Endothelial cell of umbilical vein (primary cell): ENCODE measurements around the gene MATN1. TPM values are rescaled to one million over a fixed set of nuclear protein-coding genes. Genes with fewer than 3 reads are reported as not detected.

Experiments
- BruUV-seq: library from RNA; stranded (reverse); fragments of 400-500 nt; replicated peaks from 2 replicates; lab custom pipeline; 2021; lab: Mats Ljungman, UMichigan
- CTCF ChIA-PET: fragments of 300-600, 350-600 bp; sonication (Branson Sonifier 250); formaldehyde crosslinking; loops from one replicate; lab custom pipeline; 2021; ENCODE audit warnings: antibody characterized with exemption, inconsistent platforms; lab: Charles Lee
- POLR2A ChIA-PET: fragments of 300-600, 350-600 bp; sonication (Branson Sonifier 250); formaldehyde crosslinking; loops from one replicate; lab custom pipeline; 2021; ENCODE audit warnings: antibody characterized with exemption, inconsistent platforms; lab: Charles Lee
- DNase-seq: peaks from one replicate; pipeline ENCODE4 v3.0.0-alpha.2; 2011; ENCODE audit warnings: low read depth, low spot score
- FAIRE-seq: peaks from 2 replicates; lab custom pipeline; 2011; peaks lifted over from hg19 to GRCh38; lab: Jason Lieb, UNC
- H2AFZ ChIP-seq: 2 replicates; pipeline ENCODE4 v1.6.0; 2012; ENCODE audit warnings: low read depth, low read length, control low read depth, inconsistent platforms
- H3K27ac ChIP-seq: 2 replicates; pipeline ENCODE4 v1.5.1; 2011; ENCODE audit warnings: low read depth, mild to moderate bottlenecking, control low read depth, low read length, moderate library complexity; ENCODE audit not compliant: insufficient read depth
- H3K27me3 ChIP-seq, 2 experiments: 2 replicates each; pipeline versions ENCODE4 v1.6.0 to v1.6.1; 2011; ENCODE audit warnings: low read length in 2 of 2, mixed read lengths in 1 of 2; ENCODE audit not compliant: control insufficient read depth in 2 of 2, insufficient read depth in 2 of 2
- H3K36me3 ChIP-seq, 2 experiments: 2 replicates in 1 of 2; 3 replicates in 1 of 2; pipeline ENCODE4 v1.5.1; 2011; ENCODE audit warnings: low read length in 2 of 2, mild to moderate bottlenecking in 1 of 2, moderate library complexity in 1 of 2; ENCODE audit not compliant: control insufficient read depth in 2 of 2, insufficient read depth in 2 of 2; ENCODE audit errors: extremely low read depth in 1 of 2
- H3K4me1 ChIP-seq: 3 replicates; pipeline ENCODE4 v1.5.1; 2011; ENCODE audit warnings: mild to moderate bottlenecking, low read length; ENCODE audit not compliant: control insufficient read depth, insufficient read depth; ENCODE audit errors: extremely low read depth
- H3K4me2 ChIP-seq: 2 replicates; pipeline ENCODE4 v1.6.1; 2011; ENCODE audit warnings: low read length, control low read depth, mixed read lengths; ENCODE audit not compliant: insufficient read depth
- H3K4me3 ChIP-seq, 3 experiments: fragments of 200-600 bp in 1 of 3; sonication (generic), shearing (Covaris generic) in 1 of 3; replicated peaks in 1 of 3; 2 replicates each; pipeline ENCODE4 v1.5.1; 2011 to 2016; ENCODE audit warnings: control low read depth in 3 of 3, low read length in 3 of 3, mild to moderate bottlenecking in 2 of 3, inconsistent platforms in 1 of 3, low read depth in 1 of 3, moderate library complexity in 1 of 3; ENCODE audit not compliant: insufficient read depth in 1 of 3
- H3K79me2 ChIP-seq: 2 replicates; pipeline ENCODE4 v1.6.0; 2012; ENCODE audit warnings: low read length, inconsistent platforms; ENCODE audit not compliant: control insufficient read depth, insufficient read depth
- H3K9ac ChIP-seq: replicated peaks from 2 replicates; pipeline ENCODE3; 2011; ENCODE audit warnings: low read length, control low read depth; ENCODE audit not compliant: insufficient read depth; ENCODE audit errors: extremely low read depth
- H3K9me1 ChIP-seq: replicated peaks from 3 replicates; pipeline ENCODE4 v1.6.0; 2011; ENCODE audit warnings: mild to moderate bottlenecking, low read length; ENCODE audit not compliant: control insufficient read depth, insufficient read depth; ENCODE audit errors: extremely low read depth
- H3K9me3 ChIP-seq: replicated peaks from 2 replicates; pipeline ENCODE4 v1.5.1; 2012; ENCODE audit warnings: low read length, inconsistent platforms; ENCODE audit not compliant: control insufficient read depth, insufficient read depth
- H4K20me1 ChIP-seq: replicated peaks from 2 replicates; pipeline ENCODE3; 2011; ENCODE audit warnings: mild to moderate bottlenecking, low read length; ENCODE audit not compliant: control insufficient read depth, insufficient read depth; ENCODE audit errors: extremely low read depth
- EZH2 ChIP-seq: IDR thresholded peaks from 2 replicates; pipeline ENCODE4 v1.6.1; 2012; ENCODE audit warnings: borderline replicate concordance, low read depth, mild to moderate bottlenecking, moderate library complexity, low read length, inconsistent platforms; ENCODE audit not compliant: severe bottlenecking
- FOS ChIP-seq: IDR thresholded peaks from 2 replicates; pipeline ENCODE4 v1.6.1; 2011; ENCODE audit warnings: mild to moderate bottlenecking, low read length, moderate library complexity, borderline replicate concordance; ENCODE audit not compliant: insufficient read depth
- GATA2 ChIP-seq: IDR thresholded peaks from 2 replicates; pipeline ENCODE4 v1.7.0; 2011; ENCODE audit warnings: low read depth, mild to moderate bottlenecking, moderate library complexity, mixed read lengths, low read length; ENCODE audit not compliant: insufficient read length, insufficient read depth
- JUN ChIP-seq: IDR thresholded peaks from 2 replicates; pipeline ENCODE4 v1.6.1; 2011; ENCODE audit warnings: borderline replicate concordance, low read depth; ENCODE audit not compliant: insufficient read length, insufficient read depth
- MAX ChIP-seq: IDR thresholded peaks from 2 replicates; pipeline ENCODE4 v1.6.1; 2011; ENCODE audit not compliant: insufficient read depth, insufficient read length
- MYC ChIP-seq: IDR thresholded peaks from one replicate; pipeline ENCODE4 v1.6.1; 2011; ENCODE audit warnings: mild to moderate bottlenecking, low read depth, low read length
- POLR2A ChIP-seq: IDR thresholded peaks from 2 replicates; pipeline ENCODE4 v1.6.1; 2012; ENCODE audit warnings: low read depth, mild to moderate bottlenecking, control low read depth, low read length
- POLR2AphosphoS5 ChIP-seq: IDR thresholded peaks from 2 replicates; pipeline ENCODE4 v1.6.1; 2012; ENCODE audit warnings: low read depth, mild to moderate bottlenecking, control low read depth, low read length, moderate library complexity; ENCODE audit not compliant: insufficient read depth
- dilution Hi-C: fragments of 300-500 bp; cut with MboI; formaldehyde crosslinking; loops from one replicate; pipeline ENCODE4 v1.15.0; 2019; ENCODE audit warnings: low sequenced_read_pairs; ENCODE audit not compliant: extremely low pct_ligation_motif_present
- intact Hi-C: fragments of 100-400 bp; cut with micrococcal nuclease; formaldehyde crosslinking; loops from one replicate; pipeline ENCODE4 v1.10.0; 2022
- polyA plus RNA-seq, 4 experiments: library from polyadenylated mRNA; depleted of rRNA in 3 of 4; stranded (reverse) in 3 of 4; unstranded in 1 of 4; fragments of >200 nt; gene quantifications; 2 replicates each; pipeline versions ENCODE4 v1.2.1 to v1.2.3, GENCODE V29; 2011 to 2012; ENCODE audit warnings: missing spikeins in 1 of 4
- total RNA-seq: library from RNA; stranded (reverse); gene quantifications from 2 replicates; pipeline ENCODE4 v1.2.3, GENCODE V29; 2021
- TF ChIP-seq, protein P1 (sequence below), 2 donors: IDR thresholded peaks; 1 replicate in 1 of 2; 2 replicates in 1 of 2; pipeline ENCODE4 v1.5.1; 2011; ENCODE audit warnings: low read length in 2 of 2, mild to moderate bottlenecking in 2 of 2, moderate library complexity in 2 of 2, control low read depth in 1 of 2, inconsistent platforms in 1 of 2, low read depth in 1 of 2; ENCODE audit not compliant: insufficient read depth in 1 of 2; ENCODE audit errors: extremely low read depth in 1 of 2

MATN1 gene
- total and polyA plus RNA-seq, 2 donors (not counting 3 experiments of a cell fraction or from before 2014, with no cell fraction given) = 0.29 to 0.36 TPM

DNA sequence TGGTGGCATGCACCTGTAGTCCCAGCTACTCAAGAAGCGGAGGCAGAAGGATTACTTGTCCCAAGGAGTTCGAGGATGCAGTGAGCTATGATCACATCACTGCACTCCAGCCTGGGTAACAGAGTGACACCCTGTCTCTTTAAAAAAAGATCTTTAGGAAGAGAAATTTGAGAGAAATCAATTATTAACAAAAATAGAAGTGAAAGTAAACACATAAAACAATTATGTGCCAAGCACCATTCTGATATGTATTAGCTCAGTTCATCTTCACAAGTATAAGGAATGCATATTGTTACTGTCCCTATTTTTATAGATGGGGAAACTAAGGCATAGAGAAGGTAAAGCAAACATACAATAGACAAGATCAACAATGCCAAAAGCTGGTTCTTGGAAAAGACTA lies 48.1 kb downstream of the MATN1 start:
- no peak overlapping the region for H3K4me3 ChIP-seq
- no peaks in the 10 kb centered on the region for H3K9me3 ChIP-seq
- no peak overlapping the region for H3K27ac ChIP-seq
- no peak overlapping the region for H2AFZ ChIP-seq
- TF ChIP-seq, protein P1, sequence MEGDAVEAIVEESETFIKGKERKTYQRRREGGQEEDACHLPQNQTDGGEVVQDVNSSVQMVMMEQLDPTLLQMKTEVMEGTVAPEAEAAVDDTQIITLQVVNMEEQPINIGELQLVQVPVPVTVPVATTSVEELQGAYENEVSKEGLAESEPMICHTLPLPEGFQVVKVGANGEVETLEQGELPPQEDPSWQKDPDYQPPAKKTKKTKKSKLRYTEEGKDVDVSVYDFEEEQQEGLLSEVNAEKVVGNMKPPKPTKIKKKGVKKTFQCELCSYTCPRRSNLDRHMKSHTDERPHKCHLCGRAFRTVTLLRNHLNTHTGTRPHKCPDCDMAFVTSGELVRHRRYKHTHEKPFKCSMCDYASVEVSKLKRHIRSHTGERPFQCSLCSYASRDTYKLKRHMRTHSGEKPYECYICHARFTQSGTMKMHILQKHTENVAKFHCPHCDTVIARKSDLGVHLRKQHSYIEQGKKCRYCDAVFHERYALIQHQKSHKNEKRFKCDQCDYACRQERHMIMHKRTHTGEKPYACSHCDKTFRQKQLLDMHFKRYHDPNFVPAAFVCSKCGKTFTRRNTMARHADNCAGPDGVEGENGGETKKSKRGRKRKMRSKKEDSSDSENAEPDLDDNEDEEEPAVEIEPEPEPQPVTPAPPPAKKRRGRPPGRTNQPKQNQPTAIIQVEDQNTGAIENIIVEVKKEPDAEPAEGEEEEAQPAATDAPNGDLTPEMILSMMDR (IDR thresholded peaks at IDR 0.05; ENCODE audit: extremely low read depth in 1 of 2, insufficient read depth in 1 of 2, low read depth in 1 of 2, low read length in 2 of 2) = no peak
- TF ChIP-seq POLR2AphosphoS5 (no peak), MYC (no peak), MAX (no peak), POLR2A (no peak), GATA2 (no peak), EZH2 (no peak), JUN (no peak), FOS (no peak)
- no TSS peak for BruUV-seq
- H3K4me1 ChIP-seq = no peaks in the 10 kb centered on the region
- POLR2A ChIA-PET = no interaction called here
- no peaks in the 10 kb centered on the region for H3K9me1 ChIP-seq
- intact Hi-C loops (no loop called here), dilution Hi-C loops (no loop called here)
- no peaks in the 10 kb centered on the region for H3K36me3 ChIP-seq
- no peak overlapping the region for H3K4me2 ChIP-seq
- FAIRE-seq (no peak), DNase-seq (no peak)
- H3K9ac ChIP-seq = no peak overlapping the region
- H3K79me2 ChIP-seq = no peaks in the 10 kb centered on the region
- CTCF ChIA-PET = interaction anchor here (3.4 kb wide), 1 partner anchor 10 kb away, joined by 11 read pairs; no protein-coding TSS in a partner anchor
- no peaks in the 10 kb centered on the region for H3K27me3 ChIP-seq
- H4K20me1 ChIP-seq = no peaks in the 10 kb centered on the region
